Thyroid gland (tissue), 4 donors: Measurements from ENCODE around the gene ERCC1. TPM values are rescaled to one million over a fixed set of nuclear protein-coding genes. Genes with fewer than 3 reads are reported as not detected.
"Not testable (repeated sequence)": the region's sequence is repeated elsewhere in the genome, so short reads cannot be mapped to it uniquely, and the experiment has no call there.

ENCODE experiments used
- DNase-seq, 2 donors: peaks; one replicate each; pipeline ENCODE4 v3.0.0-alpha.2; 2019
- H3K27ac ChIP-seq, 3 donors: fragments of 200-600 bp; sonication (generic); 1 replicate in 2 of 3; 2 replicates in 1 of 3; pipeline ENCODE4 v1.5.1; 2016 to 2019; ENCODE audit warnings: mild to moderate bottlenecking in 1 of 3, moderate library complexity in 1 of 3
- H3K27me3 ChIP-seq: fragments of 200-600 bp; sonication (generic); one replicate; pipeline ENCODE4 v1.5.1; 2019
- H3K36me3 ChIP-seq, 2 donors: fragments of 200-600 bp; sonication (generic); one replicate each; pipeline ENCODE4 v1.5.1; 2016 to 2019
- H3K4me1 ChIP-seq, 2 donors: fragments of 200-600 bp; sonication (generic); one replicate each; pipeline ENCODE4 v1.5.1; 2017 to 2019
- H3K4me3 ChIP-seq, 3 donors: fragments of 200-600 bp; sonication (generic); replicated peaks in 1 of 3; 1 replicate in 2 of 3; 2 replicates in 1 of 3; pipeline ENCODE4 v1.5.1; 2016; ENCODE audit warnings: mild to moderate bottlenecking in 1 of 3
- H3K9me3 ChIP-seq: fragments of 200-600 bp; sonication (generic); one replicate; pipeline ENCODE4 v1.5.1; 2017
- CTCF ChIP-seq, 6 experiments: fragments of 200-600 bp in 3 of 6; fragments of 450-650 bp in 3 of 6; sonication (generic) in 3 of 6; IDR thresholded peaks; one replicate each; pipeline ENCODE4 v1.5.1; 2016 to 2019; ENCODE audit warnings: antibody characterized with exemption in 6 of 6, mild to moderate bottlenecking in 2 of 6, inconsistent platforms in 1 of 6, moderate library complexity in 1 of 6
- POLR2A ChIP-seq, 2 donors: fragments of 450-650 bp; IDR thresholded peaks; one replicate each; pipeline ENCODE4 v1.6.1; 2017; ENCODE audit warnings: antibody characterized with exemption in 2 of 2, mild to moderate bottlenecking in 2 of 2, moderate library complexity in 1 of 2
- WGBS, 2 donors: methylation state at CpG; one replicate each; pipeline ENCODE4 v1.1.5; 2017; 5-methylcytosine and 5-hydroxymethylcytosine counted together
- intact Hi-C: fragments of 100-400 bp; cut with DNase I; formaldehyde crosslinking; loops from one replicate; pipeline ENCODE4 v1.15.1; 2023
- total RNA-seq, 4 donors: library from RNA; depleted of rRNA; stranded (reverse); fragments of >200 nt; gene quantifications; one replicate each; pipeline ENCODE4 v1.2.3, GENCODE V29; 2016

Gene ERCC1
- total RNA-seq, 4 donors from 2014 or later = 89.1 to 157 (median 113) TPM

- DNase-seq = no peak
- Histone ChIP-seq H3K9me3 (no peaks in the 10 kb centered on the region), H3K36me3 (peaks cover 0 to 16% of the 10 kb centered on the region in 2 donors), H3K4me1 (peaks cover 7 to 13% of the 10 kb centered on the region in 2 donors), H3K4me3 (no peak overlapping the region), H3K27ac (no peak overlapping the region), H3K27me3 (no peaks in the 10 kb centered on the region)
- TF ChIP-seq POLR2A (IDR thresholded peaks at IDR 0.05) (no peak), CTCF (IDR thresholded peaks at IDR 0.05) (no peak)
- intact Hi-C loops = no loop called here
- WGBS, 2 donors = 74 to 88% methylated on average over 3 to 4 of the region's 4 CpGs
Measured at GRCh38 chr19:45419396-45419795, 4.3 kb downstream of the ERCC1 start.

DNA sequence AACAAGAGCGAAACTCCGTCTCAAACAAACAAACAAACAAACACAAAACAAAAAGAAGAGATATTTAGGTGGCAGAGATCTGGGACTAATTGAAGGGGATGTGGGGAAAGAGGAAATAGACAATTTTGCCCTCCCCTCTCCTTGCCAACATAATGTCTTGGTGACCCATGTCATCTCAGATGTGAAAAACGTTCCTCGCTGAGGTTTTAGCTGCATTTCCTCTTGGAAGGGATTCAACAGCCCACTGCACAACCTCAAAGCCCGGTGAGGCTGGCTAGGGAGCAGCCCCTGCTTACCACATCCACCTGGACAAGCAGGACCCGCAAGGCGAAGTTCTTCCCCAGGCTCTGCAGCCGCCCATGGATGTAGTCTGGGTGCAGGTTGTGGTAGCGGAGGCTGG is 4.9 kb downstream of the ERCC1 start:
- DNase-seq = no peak
- peaks cover 0 to 21% of the 10 kb centered on the region in 2 donors for H3K36me3 ChIP-seq
- H3K4me1 ChIP-seq = peaks cover 7 to 13% of the 10 kb centered on the region in 2 donors
- no peaks in the 10 kb centered on the region for H3K27me3 ChIP-seq
- TF ChIP-seq CTCF (IDR thresholded peaks at IDR 0.05) = no peak
- TF ChIP-seq POLR2A (IDR thresholded peaks at IDR 0.05) = no peak
- H3K27ac ChIP-seq = no peak overlapping the region
- no peak overlapping the region for H3K4me3 ChIP-seq
- no peaks in the 10 kb centered on the region for H3K9me3 ChIP-seq
- WGBS, 2 donors = 68 to 90% methylated on average over 7 to 9 of the region's 9 CpGs
- intact Hi-C loops = no loop called here

- DNase-seq = no peak
- peaks cover 7 to 29% of the 10 kb centered on the region in 2 donors for H3K36me3 ChIP-seq
- 92 to 94% methylated on average over 4 of the region's 4 CpGs for WGBS, 2 donors
Measured at GRCh38 chr19:45417151-45417550, 6.6 kb downstream of the ERCC1 start.

GRCh38 chr19:45414468-45414867 is 9.2 kb downstream of the ERCC1 start:
- Histone ChIP-seq H3K9me3 (no peaks in the 10 kb centered on the region), H3K27ac (no peak overlapping the region), H3K4me1 (no peaks in the 10 kb centered on the region), H3K36me3 (peaks cover 7 to 29% of the 10 kb centered on the region in 2 donors), H3K4me3 (no peak overlapping the region), H3K27me3 (no peaks in the 10 kb centered on the region)
- TF ChIP-seq CTCF (IDR thresholded peaks at IDR 0.05) (no peak), POLR2A (IDR thresholded peaks at IDR 0.05) (no peak)
- intact Hi-C loops = no loop called here
- WGBS, 2 donors = 89 to 94% methylated on average over 8 of the region's 8 CpGs
- DNase-seq = no peak

More at GRCh38 chr19:45417151-45417550, 6.6 kb downstream of the ERCC1 start:
- Histone ChIP-seq H3K4me3 (no peak overlapping the region), H3K27ac (no peak overlapping the region), H3K9me3 (no peaks in the 10 kb centered on the region), H3K27me3 (no peaks in the 10 kb centered on the region), H3K4me1 (peaks cover 0 to 2% of the 10 kb centered on the region in 2 donors)
- TF ChIP-seq CTCF (IDR thresholded peaks at IDR 0.05) (no peak), POLR2A (IDR thresholded peaks at IDR 0.05) (no peak)
- intact Hi-C loops = no loop called here

DNA sequence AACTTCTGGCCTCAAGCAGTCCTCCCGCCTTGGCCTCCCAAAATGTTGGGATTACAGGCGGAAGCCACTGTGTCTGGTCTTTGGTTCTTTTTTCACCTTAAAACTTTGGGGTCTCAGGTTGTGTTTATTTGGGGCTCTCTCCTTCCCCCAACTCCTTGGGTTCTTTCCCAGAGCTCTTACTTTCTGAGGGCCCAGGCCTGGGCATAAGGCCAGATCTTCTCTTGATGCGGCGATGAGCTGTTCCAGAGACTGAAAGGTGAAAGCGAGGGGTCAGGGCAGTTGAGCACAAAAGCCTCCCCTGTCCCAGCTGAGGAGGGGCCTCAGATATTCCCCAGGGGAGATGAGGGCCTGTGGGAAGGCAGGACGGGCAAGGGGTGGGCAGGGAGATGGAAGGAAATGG is 10.2 kb downstream of the ERCC1 start:
- peaks cover 7 to 29% of the 10 kb centered on the region in 2 donors for H3K36me3 ChIP-seq
- no peak overlapping the region for H3K4me3 ChIP-seq
- no peaks in the 10 kb centered on the region for H3K4me1 ChIP-seq
- no peaks in the 10 kb centered on the region for H3K27me3 ChIP-seq
- DNase-seq = peak; percentile 36 to 45
- 64 to 69% methylated on average over 6 of the region's 6 CpGs for WGBS, 2 donors
- H3K9me3 ChIP-seq = no peaks in the 10 kb centered on the region
- intact Hi-C loops = no loop called here
- TF ChIP-seq CTCF (IDR thresholded peaks at IDR 0.05) (no peak), POLR2A (IDR thresholded peaks at IDR 0.05) (no peak)
- H3K27ac ChIP-seq = no peak overlapping the region

GRCh38 chr19:45410330-45410729 is 13.4 kb downstream of the ERCC1 start:
- H3K4me3 ChIP-seq, H3K9me3 ChIP-seq, intact Hi-C loops, DNase-seq, H3K27ac ChIP-seq, H3K4me1 ChIP-seq, H3K27me3 ChIP-seq: not testable (repeated sequence)
- H3K36me3 ChIP-seq = peaks cover 7 to 17% of the 10 kb centered on the region in 2 donors
- 98 to 100% methylated on average over 4 of the region's 4 CpGs for WGBS, 2 donors
